ENCODE results near the gene COA1. TPM values are rescaled to one million over a fixed set of nuclear protein-coding genes. Genes with fewer than 3 reads are reported as not detected.

COA1 gene
- total and polyA plus RNA-seq, 9 of the 15 experiments (the other 6 are each of a cell fraction or from before 2014, with no cell fraction given): 98.9 to 463 (median 181) TPM

DNA sequence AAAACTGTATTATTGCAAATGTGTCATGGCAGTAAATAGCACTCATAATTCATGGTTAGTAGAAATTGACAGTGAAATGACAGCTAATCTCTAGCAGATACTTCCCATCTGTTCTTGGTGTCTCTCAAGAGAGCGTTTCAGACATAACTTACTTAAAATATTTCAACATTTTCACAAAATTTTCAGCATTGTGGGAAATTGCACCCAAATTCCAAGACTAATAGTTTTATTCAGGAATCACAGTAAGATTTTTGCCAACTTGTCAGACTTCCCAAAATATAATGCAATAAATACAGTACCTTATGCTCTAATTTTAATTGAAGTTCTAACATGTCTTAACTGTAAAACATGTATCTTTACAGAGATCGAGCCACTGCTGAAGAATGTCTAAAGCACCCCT, 105.2 kb downstream of the COA1 start:
- in situ Hi-C loops (cut with MboI): no loop called here
- Histone ChIP-seq H3K4me3 (no peak overlapping the region), H3K4me1 (replicated peaks in 1 of 2; ENCODE audit: control insufficient read depth in 2 of 2, insufficient read depth in 2 of 2, low read length in 2 of 2) (no peaks in the 10 kb centered on the region), H2AFZ (ENCODE audit: low read depth, low read length) (no peak overlapping the region), H3K27me3 (ENCODE audit: control insufficient read depth in 2 of 2, insufficient read depth in 2 of 2, low read length in 2 of 2) (no peaks in the 10 kb centered on the region), H3K9me1 (ENCODE audit: control insufficient read depth, insufficient read depth, low read length) (no peaks in the 10 kb centered on the region), H4K20me1 (replicated peaks; ENCODE audit: control insufficient read depth, insufficient read depth, low read length) (no peaks in the 10 kb centered on the region), H3K9me3 (replicated peaks; ENCODE audit: control insufficient read depth, insufficient read depth, low read depth, low read length) (no peaks in the 10 kb centered on the region), H3K36me3 (ENCODE audit: control insufficient read depth, insufficient read depth, low read length) (peaks cover 62% of the 10 kb centered on the region; the same call in 2 of the 3 replicates), H3K9ac (ENCODE audit: insufficient read depth in 1 of 2, low read depth in 2 of 2, low read length in 2 of 2) (no peak overlapping the region), H3K4me2 (ENCODE audit: insufficient read depth, low read length) (no peak overlapping the region), H3K27ac (ENCODE audit: extremely low read depth, low read depth, low read length) (no peak overlapping the region), H3K79me2 (ENCODE audit: control insufficient read depth, insufficient read depth, low read length) (no peaks in the 10 kb centered on the region)
- no peak for DNase-seq (ENCODE audit: extremely low read depth in 1 of 4, low spot score in 3 of 4)
- POLR2A ChIA-PET: no interaction called here
- intact Hi-C loops (cut with micrococcal nuclease): no loop called here
- no TSS peak for BruUV-seq (replicated peaks)
- no peak for ATAC-seq
- no peak for TF ChIP-seq SMAD2 (IDR thresholded peaks at IDR 0.05; ENCODE audit: low read depth, low read length)
- no peak for TF ChIP-seq POLR2H (tag; IDR thresholded peaks at IDR 0.05; ENCODE audit: low read depth)
- TF ChIP-seq GTF2E2 (tag; IDR thresholded peaks at IDR 0.05): 0 out of 2 replicates have a peak, but pooled peaks have one; percentile 22
- CTCF ChIA-PET (ENCODE audit: low intra/inter-chr PET ratio): no interaction called here
- 97% methylated on average over 2 of the region's 2 CpGs for WGBS (ENCODE audit: insufficient coverage, low coverage, missing lambda C conversion rate)
- peak; percentile 37 for FAIRE-seq

DNA sequence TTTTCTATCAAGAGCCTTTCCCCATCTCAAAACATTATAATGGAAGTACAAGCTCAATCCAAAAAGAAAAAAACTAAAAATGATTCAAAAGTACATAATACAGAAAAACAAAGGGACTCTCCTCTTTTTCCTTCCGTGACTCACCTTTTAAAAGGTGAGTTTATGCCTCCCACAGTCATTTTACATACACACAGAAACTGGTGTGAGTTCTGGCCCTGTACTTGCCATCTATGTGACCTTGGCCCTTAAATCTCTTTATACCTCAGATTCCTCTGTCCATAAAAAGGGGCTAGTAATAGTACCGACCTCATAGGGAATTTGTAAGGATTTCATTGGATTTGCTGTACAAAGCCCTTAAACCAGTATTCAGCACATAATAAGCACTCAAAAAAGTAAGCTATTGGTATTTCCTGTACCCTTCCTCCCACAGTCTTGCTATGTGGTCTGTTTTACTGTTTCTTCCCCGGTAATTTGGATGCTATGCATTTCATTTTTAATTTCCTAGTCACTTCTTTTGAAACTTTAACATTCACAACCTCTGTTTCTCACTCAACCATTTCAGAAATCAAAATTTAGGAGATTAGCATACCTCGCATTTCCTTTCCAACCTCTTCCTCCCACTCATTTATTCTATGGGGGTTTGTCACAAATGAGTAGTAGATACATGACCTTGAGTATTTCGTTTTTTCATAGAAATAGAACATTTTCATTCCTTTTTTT, 107.4 kb downstream of the COA1 start:
- no peak for ATAC-seq
- no peaks in the 10 kb centered on the region for H3K27me3 ChIP-seq (ENCODE audit: control insufficient read depth in 2 of 2, insufficient read depth in 2 of 2, low read length in 2 of 2)
- H3K79me2 ChIP-seq (ENCODE audit: control insufficient read depth, insufficient read depth, low read length): no peaks in the 10 kb centered on the region
- DNase-seq (ENCODE audit: extremely low read depth in 1 of 4, low spot score in 3 of 4): no peak
- H3K9me1 ChIP-seq (ENCODE audit: control insufficient read depth, insufficient read depth, low read length): no peaks in the 10 kb centered on the region
- intact Hi-C loops (cut with micrococcal nuclease): no loop called here
- ChIA-PET CTCF (ENCODE audit: low intra/inter-chr PET ratio) (no interaction called here), POLR2A (interaction anchor here (0.6 to 1.4 kb wide), 3 partner anchors 35 to 122 kb away, joined by 3 read pairs; no protein-coding TSS in a partner anchor)
- peaks cover 67% of the 10 kb centered on the region for H3K36me3 ChIP-seq (ENCODE audit: control insufficient read depth, insufficient read depth, low read length)
- BruUV-seq (replicated peaks): no TSS peak
- no peaks in the 10 kb centered on the region for H3K9me3 ChIP-seq (replicated peaks; ENCODE audit: control insufficient read depth, insufficient read depth, low read depth, low read length)
- H2AFZ ChIP-seq (ENCODE audit: low read depth, low read length): no peak overlapping the region
- 83% methylated on average over 5 of the region's 5 CpGs for WGBS (ENCODE audit: insufficient coverage, low coverage, missing lambda C conversion rate)
- H3K27ac ChIP-seq (ENCODE audit: extremely low read depth, low read depth, low read length): no peak overlapping the region
- TF ChIP-seq, protein P1, sequence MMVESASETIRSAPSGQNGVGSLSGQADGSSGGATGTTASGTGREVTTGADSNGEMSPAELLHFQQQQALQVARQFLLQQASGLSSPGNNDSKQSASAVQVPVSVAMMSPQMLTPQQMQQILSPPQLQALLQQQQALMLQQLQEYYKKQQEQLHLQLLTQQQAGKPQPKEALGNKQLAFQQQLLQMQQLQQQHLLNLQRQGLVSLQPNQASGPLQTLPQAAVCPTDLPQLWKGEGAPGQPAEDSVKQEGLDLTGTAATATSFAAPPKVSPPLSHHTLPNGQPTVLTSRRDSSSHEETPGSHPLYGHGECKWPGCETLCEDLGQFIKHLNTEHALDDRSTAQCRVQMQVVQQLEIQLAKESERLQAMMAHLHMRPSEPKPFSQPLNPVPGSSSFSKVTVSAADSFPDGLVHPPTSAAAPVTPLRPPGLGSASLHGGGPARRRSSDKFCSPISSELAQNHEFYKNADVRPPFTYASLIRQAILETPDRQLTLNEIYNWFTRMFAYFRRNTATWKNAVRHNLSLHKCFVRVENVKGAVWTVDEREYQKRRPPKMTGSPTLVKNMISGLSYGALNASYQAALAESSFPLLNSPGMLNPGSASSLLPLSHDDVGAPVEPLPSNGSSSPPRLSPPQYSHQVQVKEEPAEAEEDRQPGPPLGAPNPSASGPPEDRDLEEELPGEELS (CRISPR knock-in tag; IDR thresholded peaks at IDR 0.05; ENCODE audit: borderline replicate concordance): no peak
- TF ChIP-seq RFX7 (CRISPR knock-in tag; IDR thresholded peaks at IDR 0.05) (no peak), LEF1 (IDR thresholded peaks at IDR 0.05) (no peak), POLR2A (conservative IDR thresholded peaks at IDR 0.05) (0 out of 2 replicates have a peak, but pooled peaks have one; percentile 12), TBL1XR1 (IDR thresholded peaks at IDR 0.05; ENCODE audit: low read length in 2 of 2) (no peak)
- no peak overlapping the region for H3K4me2 ChIP-seq (ENCODE audit: insufficient read depth, low read length)
- no peaks in the 10 kb centered on the region for H3K4me1 ChIP-seq (replicated peaks in 1 of 2; ENCODE audit: control insufficient read depth in 2 of 2, insufficient read depth in 2 of 2, low read length in 2 of 2)
- in situ Hi-C loops (cut with MboI): no loop called here
- FAIRE-seq: no peak
- H3K4me3 ChIP-seq: no peak overlapping the region
- H3K9ac ChIP-seq (ENCODE audit: insufficient read depth in 1 of 2, low read depth in 2 of 2, low read length in 2 of 2): no peak overlapping the region
- no peaks in the 10 kb centered on the region for H4K20me1 ChIP-seq (replicated peaks; ENCODE audit: control insufficient read depth, insufficient read depth, low read length)
